ACC112 (cell line): Measurements from ENCODE around the gene STK32B.

Experiments
- H2AFZ ChIP-seq: fragments of 200-600 bp; sonication (generic); one replicate; pipeline ENCODE4 v1.6.0; 2017; ENCODE audit warnings: antibody characterized with exemption, low read length; ENCODE audit not compliant: unreplicated experiment
- H3K27ac ChIP-seq: fragments of 200-600 bp; sonication (generic); 2 replicates; pipeline ENCODE4 v1.5.1; 2014; ENCODE audit warnings: low read depth, mild to moderate bottlenecking, antibody characterized with exemption, low read length, moderate library complexity
- H3K27me3 ChIP-seq: fragments of 200-600 bp; sonication (generic); 2 replicates; pipeline ENCODE4 v1.6.1; 2014; ENCODE audit warnings: mild to moderate bottlenecking, antibody characterized with exemption, low read length, moderate library complexity, mixed read lengths; ENCODE audit not compliant: insufficient read depth
- H3K36me3 ChIP-seq: fragments of 200-600 bp; sonication (generic); 2 replicates; pipeline ENCODE4 v1.6.1; 2016; ENCODE audit warnings: mild to moderate bottlenecking, antibody characterized with exemption, low read length, moderate library complexity, mixed read lengths; ENCODE audit not compliant: insufficient read depth
- H3K4me1 ChIP-seq: fragments of 200-600 bp; sonication (generic); one replicate; pipeline ENCODE4 v1.6.1; 2016; ENCODE audit warnings: low read length, mixed read lengths; ENCODE audit not compliant: insufficient read depth, unreplicated experiment, control insufficient read depth
- H3K4me3 ChIP-seq: fragments of 200-600 bp; sonication (generic); 2 replicates; pipeline ENCODE4 v1.5.1; 2014; ENCODE audit warnings: mild to moderate bottlenecking, low read depth, low read length
- H3K79me2 ChIP-seq: fragments of 200-600 bp; sonication (generic); one replicate; pipeline ENCODE4 v1.6.0; 2016; ENCODE audit warnings: low read length; ENCODE audit not compliant: control insufficient read depth, unreplicated experiment, insufficient read depth

Gene STK32B

DNA sequence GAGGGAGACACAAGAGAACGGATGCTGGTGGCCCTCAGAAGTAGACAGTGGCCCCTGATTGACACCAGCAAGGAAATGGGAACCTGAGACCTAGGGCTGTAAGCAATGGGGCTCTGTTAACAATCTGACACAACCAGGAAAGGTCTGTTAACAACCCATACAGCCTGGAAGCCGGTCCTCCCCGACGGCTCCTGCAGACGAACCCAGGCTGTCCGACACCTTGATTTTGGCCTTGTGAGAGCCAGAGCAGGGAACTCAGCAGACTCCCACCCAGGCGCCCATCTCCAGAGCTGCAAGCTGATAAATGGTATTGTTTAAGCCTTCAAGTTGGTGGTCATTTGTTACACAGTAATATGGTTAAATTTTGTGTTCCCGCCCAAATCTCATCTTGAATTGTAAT is 21.8 kb upstream of the STK32B start:
- H3K27ac ChIP-seq: no peak overlapping the region
- H3K36me3 ChIP-seq: no peaks in the 10 kb centered on the region
- H2AFZ ChIP-seq: no peak overlapping the region
- H3K27me3 ChIP-seq: peaks cover 12% of the 10 kb centered on the region; the same call in 1 of the 2 replicates
- H3K4me3 ChIP-seq: no peak overlapping the region
- H3K4me1 ChIP-seq: peaks cover 19% of the 10 kb centered on the region
- no peaks in the 10 kb centered on the region for H3K79me2 ChIP-seq

DNA sequence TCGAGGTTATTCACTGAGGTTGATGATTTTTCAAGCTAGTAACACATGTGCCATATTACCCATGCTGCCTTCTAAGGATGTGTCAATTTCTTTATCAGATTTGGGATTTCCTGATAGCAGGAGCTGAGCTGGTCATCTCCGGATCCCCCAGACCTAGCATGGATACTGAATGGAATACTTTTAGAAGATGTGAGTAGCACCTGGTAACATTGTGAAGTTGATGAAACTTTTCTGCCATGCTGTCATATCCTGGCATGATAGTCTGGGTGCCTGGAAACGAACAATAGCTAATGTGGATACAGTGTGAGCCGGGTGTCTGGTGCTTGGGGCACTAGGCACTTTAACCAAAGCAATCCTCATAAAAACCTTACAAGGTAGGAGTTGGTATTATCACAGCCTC is 21.1 kb upstream of the STK32B start:
- Histone ChIP-seq H3K79me2 (no peaks in the 10 kb centered on the region), H3K27ac (no peak overlapping the region), H2AFZ (no peak overlapping the region), H3K36me3 (no peaks in the 10 kb centered on the region), H3K4me3 (no peak overlapping the region), H3K27me3 (peaks cover 12% of the 10 kb centered on the region; the same call in 1 of the 2 replicates), H3K4me1 (peaks cover 13% of the 10 kb centered on the region)

DNA sequence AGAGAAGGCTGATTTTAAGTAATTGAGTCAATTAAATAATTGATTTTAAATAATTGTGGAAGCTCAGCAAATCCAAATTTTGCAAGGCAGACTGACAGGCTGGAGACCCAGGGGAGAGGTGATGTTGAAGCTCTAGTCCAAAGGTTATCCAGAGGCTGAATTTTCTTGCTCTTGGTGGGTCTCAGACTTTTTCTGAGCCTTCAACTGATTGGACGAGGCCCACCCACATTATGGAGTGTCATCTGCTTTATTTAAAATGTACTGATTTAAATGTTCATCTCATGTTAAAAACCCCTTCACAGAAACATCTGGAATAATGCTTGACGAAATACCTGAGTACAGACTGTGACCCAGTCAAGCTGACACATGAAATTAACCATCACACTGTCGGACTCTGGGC is 20.4 kb upstream of the STK32B start:
- Histone ChIP-seq H2AFZ (no peak overlapping the region), H3K4me3 (no peak overlapping the region), H3K27me3 (peaks cover 12% of the 10 kb centered on the region; the same call in 1 of the 2 replicates), H3K79me2 (no peaks in the 10 kb centered on the region), H3K4me1 (peaks cover 11% of the 10 kb centered on the region), H3K27ac (no peak overlapping the region), H3K36me3 (no peaks in the 10 kb centered on the region)

GRCh38 chr4:5032813-5033212 is 18.5 kb upstream of the STK32B start:
- no peak overlapping the region; the same call in 1 of the 2 replicates for H3K27ac ChIP-seq
- peaks cover 24% of the 10 kb centered on the region for H3K4me1 ChIP-seq
- peaks cover 8% of the 10 kb centered on the region; the same call in 1 of the 2 replicates for H3K27me3 ChIP-seq
- H3K36me3 ChIP-seq: no peaks in the 10 kb centered on the region
- H3K79me2 ChIP-seq: no peaks in the 10 kb centered on the region
- H3K4me3 ChIP-seq: no peak overlapping the region
- peak overlapping the region; percentile 80 for H2AFZ ChIP-seq

GRCh38 chr4:5033281-5033841 is 17.9 kb upstream of the STK32B start:
- peak overlapping the region; percentile 30; the same call in 1 of the 2 replicates for H3K27ac ChIP-seq
- peaks cover 5% of the 10 kb centered on the region; the same call in 1 of the 2 replicates for H3K27me3 ChIP-seq
- no peaks in the 10 kb centered on the region for H3K79me2 ChIP-seq
- no peaks in the 10 kb centered on the region for H3K36me3 ChIP-seq
- peak overlapping the region; percentile 21; the same call in 1 of the 2 replicates for H3K4me3 ChIP-seq
- peak overlapping the region; percentile 80 for H2AFZ ChIP-seq
- peaks cover 26% of the 10 kb centered on the region for H3K4me1 ChIP-seq

DNA sequence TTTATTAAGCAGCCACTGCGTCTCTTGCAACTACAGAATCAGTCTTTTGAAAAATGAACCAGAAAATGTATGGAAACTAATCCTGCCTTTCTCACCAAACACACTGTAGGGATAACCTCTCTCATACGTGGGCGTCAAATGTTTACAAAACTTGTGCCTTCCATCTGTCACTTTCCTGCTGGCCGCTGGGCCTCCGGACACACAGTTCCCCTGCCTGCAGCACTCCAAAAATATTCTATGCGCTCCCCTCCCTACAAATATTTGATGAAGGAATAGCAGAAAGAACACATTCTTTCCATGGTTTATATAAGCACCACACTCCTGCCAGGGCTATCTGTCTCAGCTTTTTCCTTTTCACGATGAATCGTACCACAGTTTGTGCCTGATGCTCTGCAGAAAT is 17.1 kb upstream of the STK32B start:
- Histone ChIP-seq H3K27me3 (no peaks in the 10 kb centered on the region), H3K79me2 (no peaks in the 10 kb centered on the region), H3K36me3 (no peaks in the 10 kb centered on the region), H3K27ac (no peak overlapping the region), H3K4me3 (no peak overlapping the region), H3K4me1 (peaks cover 30% of the 10 kb centered on the region), H2AFZ (no peak overlapping the region)

- Histone ChIP-seq H2AFZ (no peak overlapping the region), H3K27ac (no peak overlapping the region), H3K4me1 (peaks cover 32% of the 10 kb centered on the region), H3K27me3 (no peaks in the 10 kb centered on the region), H3K4me3 (no peak overlapping the region), H3K79me2 (no peaks in the 10 kb centered on the region), H3K36me3 (no peaks in the 10 kb centered on the region)
Observed at GRCh38 chr4:5036239-5036638, 15.0 kb upstream of the STK32B start.

GRCh38 chr4:5037553-5038551 is 13.4 kb upstream of the STK32B start:
- peaks cover 31% of the 10 kb centered on the region for H3K4me1 ChIP-seq
- no peak overlapping the region for H2AFZ ChIP-seq
- H3K27ac ChIP-seq: peak overlapping the region; percentile 72
- no peaks in the 10 kb centered on the region for H3K79me2 ChIP-seq
- H3K27me3 ChIP-seq: no peaks in the 10 kb centered on the region
- H3K36me3 ChIP-seq: no peaks in the 10 kb centered on the region
- 0 out of 2 replicates have a peak overlapping the region, but pooled peaks have one; percentile 22 for H3K4me3 ChIP-seq

GRCh38 chr4:5039800-5040199 is 11.5 kb upstream of the STK32B start:
- no peak overlapping the region for H3K27ac ChIP-seq
- H3K79me2 ChIP-seq: no peaks in the 10 kb centered on the region
- peaks cover 28% of the 10 kb centered on the region for H3K4me1 ChIP-seq

DNA sequence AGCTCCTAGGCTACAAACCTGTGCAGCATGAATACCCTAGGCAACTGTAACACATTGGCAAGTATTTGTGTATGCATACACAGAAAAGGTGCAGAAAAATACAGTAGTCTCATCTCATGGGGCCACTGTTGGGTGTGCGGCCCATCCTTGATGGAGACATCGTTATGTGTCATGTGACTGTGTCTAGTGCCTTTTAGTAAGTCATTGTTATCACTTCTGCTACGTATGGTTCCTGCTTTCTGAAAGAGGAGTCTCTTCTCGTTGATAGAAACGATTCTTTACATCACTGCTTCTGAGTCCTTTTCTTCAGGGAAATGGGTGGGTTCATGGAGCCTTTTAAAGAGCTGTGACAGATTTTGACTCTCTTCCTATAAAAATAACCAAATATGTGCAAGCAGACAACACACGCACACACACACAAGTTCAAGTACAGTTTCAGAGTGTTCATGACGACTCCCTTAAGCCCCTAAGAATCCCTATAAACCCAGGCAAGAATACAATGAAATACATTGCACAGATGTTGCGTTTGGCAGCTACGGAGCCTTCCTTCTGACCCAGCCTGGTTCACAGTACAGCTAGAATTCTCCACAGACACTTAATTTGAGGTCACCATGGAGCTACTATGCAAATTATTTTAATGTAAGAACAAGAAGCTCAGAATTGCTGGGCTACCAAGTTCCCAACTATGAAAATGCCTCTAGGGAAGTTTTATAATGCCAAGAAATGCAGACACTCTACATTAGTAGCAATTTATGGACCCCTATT is 10.2 kb upstream of the STK32B start:
- Histone ChIP-seq H3K4me3 (no peak overlapping the region), H3K79me2 (no peaks in the 10 kb centered on the region), H3K36me3 (no peaks in the 10 kb centered on the region), H3K27me3 (0 out of 2 replicates have a peak, but pooled peaks cover 2% of the 10 kb centered on the region), H2AFZ (no peak overlapping the region), H3K27ac (no peak overlapping the region), H3K4me1 (peaks cover 29% of the 10 kb centered on the region)

More at GRCh38 chr4:5039800-5040199, 11.5 kb upstream of the STK32B start:
- Histone ChIP-seq H3K36me3 (no peaks in the 10 kb centered on the region), H3K4me3 (no peak overlapping the region), H3K27me3 (no peaks in the 10 kb centered on the region), H2AFZ (no peak overlapping the region)
